Measurements from ENCODE around the gene RNF215. TPM values are rescaled to one million over a fixed set of nuclear protein-coding genes. Genes with fewer than 3 reads are reported as not detected.
"Not testable (repeated sequence)": the region's sequence is repeated elsewhere in the genome, so short reads cannot be mapped to it uniquely, and the experiment has no call there.

RNF215 gene
- total RNA-seq, 1 donor from 2014 or later = 6.7 TPM

DNA sequence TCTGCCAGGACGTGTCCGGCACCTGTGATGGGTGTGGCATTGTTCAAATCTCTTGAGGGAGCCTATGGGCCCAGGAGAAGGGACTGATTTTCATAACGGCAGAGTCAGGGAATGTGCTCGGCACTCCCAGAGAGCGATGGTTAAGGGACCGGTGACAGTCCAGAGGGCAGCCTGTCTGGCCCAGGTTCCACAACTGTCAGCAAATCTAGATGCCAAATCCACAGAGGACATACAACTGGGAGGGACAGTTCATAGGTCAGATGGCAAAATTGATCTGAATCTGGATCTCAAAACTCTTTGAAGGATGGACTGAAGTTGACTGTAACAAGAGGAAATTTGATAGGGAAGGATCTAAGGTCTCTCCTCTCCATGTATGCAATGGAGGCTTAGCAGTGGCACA lies 17.1 kb upstream of the RNF215 start:
- intact Hi-C loops (cut with DNase I) = no loop called here
- no peak for DNase-seq (ENCODE audit: low spot score in 2 of 2)
- H3K4me3 ChIP-seq = no peak overlapping the region
- H3K4me1 ChIP-seq = no peaks in the 10 kb centered on the region
- peaks cover 0 to 8% of the 10 kb centered on the region in 2 donors for H3K36me3 ChIP-seq
- H3K27ac ChIP-seq = no peak overlapping the region
- TF ChIP-seq, protein P1, sequence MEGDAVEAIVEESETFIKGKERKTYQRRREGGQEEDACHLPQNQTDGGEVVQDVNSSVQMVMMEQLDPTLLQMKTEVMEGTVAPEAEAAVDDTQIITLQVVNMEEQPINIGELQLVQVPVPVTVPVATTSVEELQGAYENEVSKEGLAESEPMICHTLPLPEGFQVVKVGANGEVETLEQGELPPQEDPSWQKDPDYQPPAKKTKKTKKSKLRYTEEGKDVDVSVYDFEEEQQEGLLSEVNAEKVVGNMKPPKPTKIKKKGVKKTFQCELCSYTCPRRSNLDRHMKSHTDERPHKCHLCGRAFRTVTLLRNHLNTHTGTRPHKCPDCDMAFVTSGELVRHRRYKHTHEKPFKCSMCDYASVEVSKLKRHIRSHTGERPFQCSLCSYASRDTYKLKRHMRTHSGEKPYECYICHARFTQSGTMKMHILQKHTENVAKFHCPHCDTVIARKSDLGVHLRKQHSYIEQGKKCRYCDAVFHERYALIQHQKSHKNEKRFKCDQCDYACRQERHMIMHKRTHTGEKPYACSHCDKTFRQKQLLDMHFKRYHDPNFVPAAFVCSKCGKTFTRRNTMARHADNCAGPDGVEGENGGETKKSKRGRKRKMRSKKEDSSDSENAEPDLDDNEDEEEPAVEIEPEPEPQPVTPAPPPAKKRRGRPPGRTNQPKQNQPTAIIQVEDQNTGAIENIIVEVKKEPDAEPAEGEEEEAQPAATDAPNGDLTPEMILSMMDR (IDR thresholded peaks at IDR 0.05) = no peak
- H3K27me3 ChIP-seq = no peaks in the 10 kb centered on the region
- no peaks in the 10 kb centered on the region for H3K9me3 ChIP-seq

DNA sequence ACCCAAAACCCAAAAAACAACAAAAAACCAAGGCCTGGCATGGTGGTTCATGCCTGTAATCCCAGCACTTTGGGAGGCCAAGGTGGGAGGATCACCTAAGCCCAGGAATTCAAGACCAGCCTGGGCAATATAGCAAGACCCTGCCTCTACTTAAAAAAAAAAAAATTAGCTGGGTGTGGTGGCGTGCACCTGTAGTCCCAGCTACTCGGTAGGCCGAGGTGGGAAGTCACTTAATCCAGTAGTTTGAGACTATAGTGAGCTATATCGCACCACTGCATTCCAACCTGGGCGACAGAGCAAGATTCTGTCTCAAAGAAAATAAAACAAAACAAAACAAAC lies 15.5 kb upstream of the RNF215 start:
- intact Hi-C loops (cut with DNase I); H3K27ac ChIP-seq; H3K4me1 ChIP-seq; H3K4me3 ChIP-seq; DNase-seq (ENCODE audit: low spot score in 2 of 2); H3K36me3 ChIP-seq; H3K27me3 ChIP-seq; H3K9me3 ChIP-seq: not testable (repeated sequence)

DNA sequence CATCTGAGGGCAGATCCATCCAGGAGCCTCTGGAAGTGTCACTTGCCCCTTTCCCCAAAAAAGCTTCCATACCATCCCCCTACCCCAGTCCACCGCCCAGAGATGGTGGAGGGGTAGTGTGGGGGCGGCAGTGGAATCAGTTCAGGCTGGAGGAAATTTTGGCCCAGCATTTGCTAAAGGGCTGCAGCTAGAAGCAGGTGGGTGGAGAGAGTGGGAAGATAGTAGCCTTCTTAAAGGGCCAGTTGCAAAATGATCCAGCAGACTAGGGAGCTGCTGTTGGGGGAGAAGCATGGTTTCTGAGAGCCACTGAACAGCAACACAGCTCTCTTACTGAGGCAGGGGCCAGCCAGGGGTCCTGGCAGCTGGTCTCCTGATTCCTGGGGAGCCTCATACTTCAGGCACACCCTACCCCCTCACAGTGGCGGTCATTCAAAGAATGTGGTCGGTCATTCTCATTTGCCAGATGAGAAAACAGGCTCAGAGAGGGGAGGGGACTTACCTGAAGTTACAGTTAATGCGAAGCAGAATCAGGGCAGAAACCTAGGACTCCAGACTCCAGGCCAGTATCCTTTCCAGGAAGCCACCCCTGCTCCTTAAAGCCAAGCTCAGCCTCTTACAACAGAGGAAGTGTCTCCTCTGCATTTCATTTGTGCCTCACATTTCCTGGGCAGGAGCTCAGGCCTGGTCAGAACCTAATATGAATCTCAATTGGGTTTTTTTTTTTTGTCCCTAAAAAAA lies 15.0 kb upstream of the RNF215 start:
- DNase-seq (ENCODE audit: low spot score in 2 of 2) = no peak
- intact Hi-C loops (cut with DNase I) = no loop called here
- H3K4me1 ChIP-seq = no peaks in the 10 kb centered on the region
- no peaks in the 10 kb centered on the region for H3K27me3 ChIP-seq
- no peaks in the 10 kb centered on the region for H3K36me3 ChIP-seq
- no peak overlapping the region for H3K4me3 ChIP-seq
- H3K9me3 ChIP-seq = no peaks in the 10 kb centered on the region
- TF ChIP-seq, protein P1 (IDR thresholded peaks at IDR 0.05) = no peak
- H3K27ac ChIP-seq = no peak overlapping the region

DNA sequence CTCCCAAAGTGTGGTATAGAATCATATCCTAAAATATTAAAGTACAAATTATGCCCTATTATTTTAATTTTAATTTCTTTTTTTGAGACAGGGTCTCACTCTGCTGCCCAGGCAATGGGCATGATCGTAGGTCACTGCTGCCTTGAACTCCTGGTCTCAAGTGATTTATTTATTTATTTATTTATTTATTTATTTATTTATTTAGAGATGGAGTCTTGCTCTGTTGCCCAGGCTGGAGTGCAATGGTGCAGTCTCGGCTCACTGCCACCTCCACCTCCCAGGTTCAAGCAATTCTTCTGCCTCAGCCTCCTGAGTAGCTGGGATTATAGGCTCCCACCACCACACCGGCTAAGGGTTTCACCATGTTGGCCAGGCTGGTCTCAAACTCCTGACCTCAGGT lies 13.8 kb upstream of the RNF215 start:
- H3K9me3 ChIP-seq; H3K36me3 ChIP-seq; DNase-seq (ENCODE audit: low spot score in 2 of 2); H3K4me3 ChIP-seq; H3K27me3 ChIP-seq; H3K4me1 ChIP-seq; H3K27ac ChIP-seq; intact Hi-C loops (cut with DNase I): not testable (repeated sequence)

DNA sequence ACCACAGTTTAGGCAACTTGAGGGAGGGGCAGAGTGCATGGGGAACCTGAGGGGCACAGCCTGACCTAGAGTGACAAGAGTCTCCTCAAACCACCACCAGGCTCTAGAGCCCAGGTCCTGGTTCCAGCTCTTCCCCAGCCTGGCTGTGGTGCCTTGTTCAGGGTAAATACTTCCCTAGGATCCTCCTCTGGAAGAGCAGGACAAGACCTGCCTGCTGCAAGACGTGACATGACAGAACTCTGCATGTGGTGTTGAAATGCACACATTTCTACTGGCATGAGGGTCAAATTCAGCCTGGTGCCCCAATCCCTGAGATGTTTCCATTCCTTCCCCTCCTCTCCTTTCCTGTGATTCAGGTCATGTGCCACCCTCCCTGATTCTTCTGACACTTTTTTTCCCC lies 12.9 kb upstream of the RNF215 start:
- H3K27me3 ChIP-seq = no peaks in the 10 kb centered on the region
- DNase-seq (ENCODE audit: low spot score in 2 of 2) = no peak
- no peaks in the 10 kb centered on the region for H3K9me3 ChIP-seq
- no peak overlapping the region for H3K27ac ChIP-seq
- no peaks in the 10 kb centered on the region for H3K36me3 ChIP-seq
- intact Hi-C loops (cut with DNase I) = no loop called here
- H3K4me3 ChIP-seq = no peak overlapping the region
- peaks cover 0 to 3% of the 10 kb centered on the region in 2 donors for H3K4me1 ChIP-seq
- TF ChIP-seq, protein P1 (IDR thresholded peaks at IDR 0.05) = no peak

DNA sequence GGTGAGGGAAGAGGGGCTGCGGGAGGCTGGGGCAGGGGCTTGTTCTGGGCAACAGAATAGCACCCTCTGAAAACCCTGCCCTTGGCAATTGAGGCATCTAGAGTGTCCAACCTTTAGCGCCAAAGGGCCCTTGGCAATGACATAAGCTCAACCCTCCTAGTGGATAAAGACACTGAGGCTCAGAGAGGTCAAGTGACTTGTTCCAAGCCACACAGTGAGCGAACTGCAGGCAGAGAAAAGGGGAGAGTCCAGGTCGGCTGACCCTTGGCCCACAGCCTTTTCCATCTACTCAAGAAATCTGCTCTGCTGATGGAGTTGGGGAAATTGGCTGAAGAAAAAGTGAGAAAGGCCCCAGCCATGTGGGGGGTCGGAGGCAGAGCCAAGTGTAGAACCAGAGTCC lies 12.5 kb upstream of the RNF215 start:
- no peak overlapping the region for H3K4me3 ChIP-seq
- no peak for DNase-seq (ENCODE audit: low spot score in 2 of 2)
- H3K36me3 ChIP-seq = no peaks in the 10 kb centered on the region
- peaks cover 0 to 3% of the 10 kb centered on the region in 2 donors for H3K4me1 ChIP-seq
- intact Hi-C loops (cut with DNase I) = no loop called here
- H3K27me3 ChIP-seq = no peaks in the 10 kb centered on the region
- H3K27ac ChIP-seq = no peak overlapping the region
- TF ChIP-seq, protein P1 (IDR thresholded peaks at IDR 0.05) = no peak
- no peaks in the 10 kb centered on the region for H3K9me3 ChIP-seq
